GM12878 (cell line): ENCODE measurements around the gene GOLPH3.

Experiments
- BCLAF1 ChIP-seq: fragments of 450-650 bp; IDR thresholded peaks from 2 replicates; pipeline ENCODE4 v1.6.1; 2017; ENCODE audit warnings: antibody characterized with exemption, mild to moderate bottlenecking, moderate library complexity
- CTCF ChIP-seq, 3 experiments: IDR thresholded peaks in 2 of 3; conservative IDR thresholded peaks in 1 of 3; 2 replicates each; pipeline ENCODE4 v1.5.1; 2011; ENCODE audit warnings: low read depth in 3 of 3, low read length in 3 of 3, mild to moderate bottlenecking in 3 of 3, control low read depth in 2 of 3, moderate library complexity in 2 of 3, inconsistent platforms in 1 of 3, mixed read lengths in 1 of 3; ENCODE audit not compliant: control insufficient read depth in 2 of 3, insufficient read depth in 1 of 3; ENCODE audit errors: extremely low read depth in 1 of 3
- KDM1A ChIP-seq: fragments of 200-600 bp; sonication (generic); IDR thresholded peaks from 2 replicates; pipeline ENCODE4 v1.6.1; 2016; ENCODE audit warnings: borderline replicate concordance
- NR2F1 ChIP-seq: fragments of 450-650 bp; conservative IDR thresholded peaks from 2 replicates; pipeline ENCODE4 v1.6.1; 2017; ENCODE audit warnings: mild to moderate bottlenecking
- PAX5 ChIP-seq: IDR thresholded peaks from 2 replicates; pipeline ENCODE4 v1.6.1; 2011; ENCODE audit warnings: low read depth, low read length, borderline replicate concordance
- POLR2A ChIP-seq: IDR thresholded peaks from 2 replicates; pipeline ENCODE4 v1.6.1; 2011; ENCODE audit warnings: low read depth, mild to moderate bottlenecking, low read length
- POU2F2 ChIP-seq: IDR thresholded peaks from 3 replicates; pipeline ENCODE4 v1.6.1; 2011; ENCODE audit warnings: low read depth, mild to moderate bottlenecking, low read length, borderline replicate concordance
- PRDM15 ChIP-seq: fragments of 450-650 bp; formaldehyde crosslinking; IDR thresholded peaks from 2 replicates; pipeline ENCODE4 v1.4.0; 2020; ENCODE audit warnings: mild to moderate bottlenecking, moderate library complexity
- SIN3A ChIP-seq: IDR thresholded peaks from 2 replicates; pipeline ENCODE4 v1.6.1; 2012; ENCODE audit warnings: low read depth, low read length, improper control_type of control experiment
- USF2 ChIP-seq: IDR thresholded peaks from 2 replicates; pipeline ENCODE4 v1.6.1; 2011; ENCODE audit warnings: low read depth, low read length, improper control_type of control experiment, borderline replicate concordance

GRCh38 chr5:32089146-32090000 is 84.7 kb downstream of the GOLPH3 start:
- TF ChIP-seq USF2 (no peak), BCLAF1 (no peak), NR2F1 (no peak), POU2F2 (no peak), CTCF (IDR thresholded peaks at IDR 0.05 in 2 of 3, conservative IDR thresholded peaks at IDR 0.05 in 1 of 3; ENCODE audit: control insufficient read depth in 2 of 3, extremely low read depth in 1 of 3, insufficient read depth in 1 of 3, low read depth in 3 of 3, low read length in 3 of 3) (no peak), PAX5 (no peak), PRDM15 (CRISPR knock-in tag) (no peak), POLR2A (no peak), SIN3A (no peak), KDM1A (no peak)
